GM18870 (cell line): ENCODE measurements around the gene OAF.
"Not testable (repeated sequence)": the region's sequence is repeated elsewhere in the genome, so short reads cannot be mapped to it uniquely, and the experiment has no call there.

Experiments
- ATAC-seq: cut with Tn5 transposase; IDR thresholded peaks from one replicate; pipeline ENCODE4 v1.9.1; 2021; ENCODE audit warnings: moderate library complexity; ENCODE audit not compliant: unreplicated experiment

OAF gene

DNA sequence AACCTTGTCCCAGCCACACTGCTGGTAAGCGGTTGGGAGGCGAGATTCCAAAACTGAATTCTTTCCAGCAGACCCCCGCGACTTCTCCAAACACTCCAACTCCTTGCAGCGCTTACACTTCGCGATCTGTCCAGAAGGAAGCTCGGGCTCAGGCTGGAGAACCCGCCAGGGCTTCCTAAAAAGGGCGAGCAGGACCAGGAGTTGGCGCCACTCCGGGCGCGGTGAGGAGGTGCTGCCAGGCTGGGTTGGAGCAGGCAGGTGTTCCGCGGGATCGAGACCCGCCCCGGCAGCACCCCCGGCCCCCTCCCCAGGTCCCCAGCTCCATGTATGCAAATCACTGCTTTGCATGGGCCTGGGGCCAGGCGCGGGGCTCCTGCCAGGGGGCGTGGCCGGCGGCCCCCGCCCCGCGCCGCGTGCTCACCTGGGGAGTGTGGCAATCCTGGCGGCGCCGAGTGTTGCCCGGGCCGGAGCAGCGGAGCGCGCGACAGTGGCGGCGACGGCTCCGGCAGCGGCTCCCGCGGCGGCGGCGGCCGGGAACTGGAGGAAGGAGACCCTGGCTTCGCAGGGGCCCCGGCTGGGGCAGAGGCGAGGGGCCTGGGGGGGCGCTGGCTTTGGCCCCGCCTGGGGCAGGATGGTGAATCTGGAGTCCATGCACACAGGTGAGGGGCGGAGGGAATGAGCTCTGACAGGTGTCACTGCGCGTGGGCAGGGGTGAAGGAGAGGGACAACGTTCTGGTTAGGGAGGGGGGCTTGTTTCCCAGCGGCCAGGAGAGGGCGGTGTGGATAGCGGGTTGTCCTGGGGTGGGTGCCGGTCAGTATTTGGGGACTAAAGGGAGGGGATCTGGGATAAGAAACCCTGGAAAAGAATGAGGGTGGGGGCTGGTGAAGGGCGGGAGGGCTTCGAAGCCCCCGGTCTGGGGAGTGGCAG, 29.1 kb downstream of the OAF start, which contains the start of gene POU2F3:
Gene POU2F3, plus strand, starts transcription at position 428 of the 928 bp plus-strand sequence. Its CDS starts 204 bp downstream, at position 632.
- no peak for ATAC-seq

GRCh38 chr11:120240866-120241265, 30.0 kb downstream of the OAF start:
- ATAC-seq: no peak

DNA sequence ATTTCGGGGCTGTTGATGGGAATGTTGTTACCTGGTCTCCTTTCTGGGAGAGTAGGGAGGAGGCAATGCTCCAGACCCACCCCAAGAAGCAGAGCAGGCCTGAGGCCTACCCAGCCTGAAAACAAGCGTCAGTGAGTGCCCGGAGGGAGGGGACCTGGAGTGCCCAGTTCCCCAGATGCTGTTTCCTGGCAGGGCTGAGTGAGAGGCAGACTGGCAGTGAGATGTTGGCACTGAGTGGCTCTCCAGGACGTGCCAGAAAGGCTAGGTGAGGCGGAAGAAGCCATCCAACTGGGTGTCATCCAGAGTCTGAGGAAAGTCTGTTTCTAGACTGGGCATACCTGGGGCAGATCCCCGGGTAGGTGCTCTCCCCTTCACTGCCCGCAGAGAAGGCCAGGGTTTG, 30.4 kb downstream of the OAF start:
- ATAC-seq: no peak

DNA sequence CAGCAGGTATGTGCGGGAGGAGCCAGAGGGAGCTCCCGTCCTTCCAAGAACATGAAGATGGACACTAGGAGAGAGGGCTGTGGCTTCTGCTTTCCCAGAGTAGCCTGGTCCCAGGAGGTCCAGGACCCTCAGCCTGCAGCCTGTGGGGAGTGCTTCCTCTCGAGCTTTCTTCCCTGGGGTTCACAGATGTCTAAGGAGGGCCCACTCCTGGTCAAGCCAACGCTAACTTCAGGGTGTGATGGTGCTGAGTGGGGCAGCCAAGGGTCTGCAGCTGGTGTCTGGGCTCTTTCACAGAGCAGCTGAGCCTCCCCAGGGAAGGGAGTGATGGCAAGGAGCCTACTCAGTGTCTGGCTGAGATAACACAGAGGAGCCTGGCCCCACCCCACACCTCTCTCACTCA, 32.4 kb downstream of the OAF start:
- ATAC-seq: no peak

- no peak for ATAC-seq
Measured at GRCh38 chr11:120244476-120245365, 33.9 kb downstream of the OAF start.

GRCh38 chr11:120245434-120245833, 34.6 kb downstream of the OAF start:
- ATAC-seq: no peak

- peak; percentile 75 for ATAC-seq
Measured at GRCh38 chr11:120248551-120249278, 37.9 kb downstream of the OAF start.

DNA sequence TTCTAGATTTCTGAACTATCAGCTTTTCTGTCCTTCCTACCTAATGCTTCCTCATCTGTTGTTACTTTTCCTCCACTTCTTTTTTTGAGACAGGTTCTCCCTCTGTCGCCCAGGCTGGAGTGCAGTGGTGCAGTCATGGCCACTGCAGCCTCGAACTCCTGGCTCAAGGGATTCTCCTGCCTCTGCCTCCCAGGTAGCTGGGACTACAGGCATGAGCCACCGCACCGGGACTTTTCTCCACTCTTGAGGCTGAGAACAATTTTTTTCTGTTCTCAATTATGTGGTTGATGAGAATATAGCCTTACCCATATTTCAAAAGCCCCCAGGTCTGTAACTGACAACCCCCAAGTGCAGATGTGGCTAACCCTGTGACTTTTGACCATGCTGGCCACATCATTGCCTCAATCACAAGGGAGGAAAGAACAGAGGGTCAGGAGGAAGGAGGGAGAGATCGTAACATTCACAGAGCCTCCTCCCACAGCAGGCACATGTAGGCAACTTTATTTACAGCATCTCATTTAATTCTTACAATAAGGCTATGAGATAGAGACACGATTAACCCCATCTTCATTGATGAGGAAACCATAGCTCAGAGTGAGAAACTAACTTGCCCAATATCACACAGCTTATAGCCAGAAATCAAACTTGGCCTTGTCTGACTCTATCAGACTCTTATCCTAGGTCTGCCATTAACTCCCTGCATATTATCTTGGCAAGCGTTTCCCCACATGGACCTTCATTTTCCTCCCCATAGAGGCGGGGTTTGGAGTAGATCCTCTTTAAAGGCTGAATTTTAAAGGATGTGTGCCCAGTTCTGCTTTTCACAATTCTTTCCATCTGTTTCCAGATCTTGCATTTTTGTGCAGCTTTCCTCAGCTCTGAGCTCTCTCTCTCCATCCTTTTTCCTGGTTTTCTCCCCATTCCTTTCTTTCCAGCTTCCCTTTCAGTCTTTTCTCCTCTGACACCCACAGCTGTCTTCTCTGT, 38.7 kb downstream of the OAF start:
- ATAC-seq: no peak

DNA sequence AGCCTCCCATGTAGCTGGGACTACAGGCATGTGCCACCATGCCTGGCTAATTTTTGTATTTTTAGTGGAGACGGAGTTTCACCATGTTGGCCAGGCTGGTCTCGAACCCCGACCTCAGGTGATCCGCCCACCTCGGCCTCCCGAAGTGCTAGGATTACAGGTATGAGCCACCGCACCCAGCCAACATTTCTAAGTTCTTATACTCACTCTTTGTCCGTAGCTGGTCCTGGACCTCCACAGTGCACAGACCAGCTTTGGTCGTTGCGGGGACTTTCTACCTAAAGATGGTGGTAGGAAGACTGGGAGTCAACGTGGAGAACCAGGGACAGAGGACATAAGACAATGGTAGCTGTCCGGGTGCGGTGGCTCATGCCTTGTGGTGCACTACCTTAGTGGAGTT, 42.5 kb downstream of the OAF start:
- ATAC-seq: not testable (repeated sequence)

- no peak for ATAC-seq
Measured at GRCh38 chr11:120254788-120255518, 44.1 kb downstream of the OAF start.

DNA sequence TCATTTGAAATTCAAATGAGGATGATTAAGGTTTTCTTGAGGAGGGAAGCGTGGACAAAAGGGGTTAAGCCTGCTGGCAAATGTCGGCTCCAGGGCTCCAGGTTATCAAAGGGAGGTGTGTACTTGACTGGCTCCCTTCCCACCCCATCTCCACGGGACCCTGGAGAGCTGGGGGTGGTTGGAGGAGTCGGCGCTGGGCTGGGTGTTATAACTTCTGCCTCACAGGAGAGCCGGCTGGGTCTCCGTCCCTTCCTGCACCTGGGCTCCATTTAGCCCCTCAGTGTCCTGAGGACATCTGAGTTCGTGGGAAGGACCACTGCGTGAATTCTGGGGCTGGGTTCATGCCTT, 44.7 kb downstream of the OAF start:
- no peak for ATAC-seq

- no peak for ATAC-seq
Measured at GRCh38 chr11:120256178-120256577, 45.3 kb downstream of the OAF start.

DNA sequence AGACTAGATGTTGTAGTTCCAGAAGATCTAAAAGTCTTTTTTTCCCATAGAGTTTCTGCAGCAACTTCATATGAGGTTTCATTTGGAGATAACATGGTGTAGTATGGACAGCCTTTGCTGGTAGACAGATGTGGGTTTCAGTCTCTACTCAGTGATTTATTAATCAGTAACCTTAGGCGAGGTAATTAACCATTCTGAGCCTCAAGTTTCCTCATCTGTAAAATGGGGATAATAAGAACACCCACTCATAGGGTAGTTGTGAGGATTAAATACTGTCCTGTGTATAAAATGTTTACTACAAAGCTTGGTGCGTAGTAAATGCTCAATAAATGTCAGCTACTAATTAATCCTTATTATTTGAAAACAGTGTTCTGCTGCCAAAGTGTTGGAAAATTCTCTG, 45.9 kb downstream of the OAF start:
- ATAC-seq: no peak

DNA sequence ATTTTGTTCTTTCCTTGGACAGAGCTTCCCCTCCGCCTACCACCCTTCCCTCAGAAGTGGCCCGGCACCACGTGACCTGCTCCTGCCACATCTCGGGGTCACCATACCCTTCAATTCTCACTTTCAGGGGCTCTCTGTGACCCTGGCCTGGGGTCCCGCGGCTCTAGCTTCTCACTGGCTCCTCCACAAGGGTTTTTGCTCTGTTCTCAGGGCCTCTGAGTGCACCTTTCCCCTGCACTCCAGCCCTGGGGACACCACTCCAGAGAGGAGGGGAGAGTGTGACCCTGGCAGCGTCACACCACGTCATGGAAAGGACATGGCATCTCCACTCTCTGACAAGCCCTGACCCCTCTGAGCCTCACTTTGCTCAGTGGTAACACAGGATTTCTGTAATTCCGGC, 46.5 kb downstream of the OAF start:
- ATAC-seq: no peak

DNA sequence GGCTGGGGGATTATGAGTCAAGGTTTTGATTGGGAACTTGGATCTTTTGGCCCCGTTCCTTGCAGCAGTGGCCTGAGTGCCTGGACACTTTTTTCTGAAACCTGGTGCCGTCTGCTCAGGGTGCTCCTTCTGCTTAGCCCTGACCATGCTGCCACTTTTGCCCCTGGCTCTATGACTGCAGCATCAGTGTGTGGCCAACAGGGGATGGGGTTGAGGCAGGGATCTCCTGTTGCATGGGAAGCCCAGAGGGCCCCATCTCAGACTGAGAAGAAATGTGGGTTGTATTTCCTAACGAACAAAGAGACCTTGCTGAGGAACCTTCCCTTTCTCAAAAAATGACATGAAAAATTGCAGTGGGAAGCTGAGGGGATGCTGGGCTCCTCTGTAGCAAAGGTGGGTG, 47.8 kb downstream of the OAF start:
- ATAC-seq: no peak

- no peak for ATAC-seq
Measured at GRCh38 chr11:120259241-120259640, 48.4 kb downstream of the OAF start.

- ATAC-seq: no peak
Measured at GRCh38 chr11:120259988-120260565, 49.2 kb downstream of the OAF start.

DNA sequence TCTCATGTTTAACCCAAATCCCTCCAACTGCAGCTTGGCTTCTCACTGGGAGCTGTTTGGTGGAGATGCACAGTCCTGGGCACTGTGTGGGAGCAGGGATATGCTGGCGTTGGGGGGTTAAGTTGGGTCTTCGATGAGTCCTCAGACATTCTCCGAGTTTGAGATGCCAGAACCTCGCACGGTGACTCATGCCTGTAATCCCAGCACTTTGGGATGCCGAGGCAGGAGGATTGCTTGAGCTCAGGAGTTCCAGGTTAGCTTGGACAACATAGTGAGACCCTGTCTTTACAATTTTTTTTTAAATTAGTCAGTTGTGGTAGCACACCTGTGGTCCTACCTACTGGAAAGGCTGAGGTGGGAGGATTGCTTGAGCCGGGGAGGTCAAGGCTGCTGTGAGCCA, 49.8 kb downstream of the OAF start:
- ATAC-seq: no peak

- no peak for ATAC-seq
Measured at GRCh38 chr11:120261321-120261720, 50.5 kb downstream of the OAF start.
